Activated CD4-positive, alpha-beta memory T cell treated with anti-CD3 and anti-CD28 coated beads for 36 hours (primary cell): ENCODE results near the gene NFATC1. TPM values are rescaled to one million over a fixed set of nuclear protein-coding genes. Genes with fewer than 3 reads are reported as not detected.

Experiments used
- CTCF ChIA-PET: fragments of 350-600 bp; sonication (Branson Sonifier 250); formaldehyde crosslinking; loops from one replicate; lab custom pipeline; 2021; ENCODE audit warnings: antibody characterized with exemption, inconsistent platforms; lab: Charles Lee
- POLR2A ChIA-PET: fragments of 350-600 bp; sonication (Branson Sonifier 250); formaldehyde crosslinking; loops from one replicate; lab custom pipeline; 2021; ENCODE audit warnings: antibody characterized with exemption; lab: Charles Lee
- DNase-seq: peaks from one replicate; pipeline ENCODE4 v3.0.0-alpha.2; 2020
- H3K27ac Mint-ChIP-seq: one replicate; pipeline ENCODE4 v1.8.0; 2021; ENCODE audit warnings: mixed read lengths
- H3K27me3 Mint-ChIP-seq: one replicate; pipeline ENCODE4 v1.8.0; 2021; ENCODE audit warnings: mixed read lengths
- H3K36me3 Mint-ChIP-seq: one replicate; pipeline ENCODE4 v1.8.0; 2021; ENCODE audit warnings: mixed read lengths
- H3K4me1 Mint-ChIP-seq: one replicate; pipeline ENCODE4 v1.8.0; 2021; ENCODE audit warnings: low read depth, mixed read lengths
- H3K4me3 Mint-ChIP-seq: one replicate; pipeline ENCODE4 v1.8.0; 2021; ENCODE audit warnings: mild to moderate bottlenecking, mixed read lengths
- H3K9me3 Mint-ChIP-seq: one replicate; pipeline ENCODE4 v1.8.0; 2021; ENCODE audit warnings: mixed read lengths
- intact Hi-C: fragments of 100-400 bp; cut with micrococcal nuclease; formaldehyde crosslinking; loops from one replicate; pipeline ENCODE4 v1.15.1; 2023
- total RNA-seq, 2 experiments: library from RNA; stranded (reverse); gene quantifications; one replicate each; pipeline ENCODE4 v1.2.3, GENCODE V29; 2021

Gene NFATC1
- total RNA-seq, 2 experiments from 2014 or later, result 83.7 to 85.4 TPM

- no peaks in the 10 kb centered on the region for H3K9me3 Mint-ChIP-seq
- peaks cover 32% of the 10 kb centered on the region for H3K4me1 Mint-ChIP-seq
- intact Hi-C loops, result no loop called here
- H3K36me3 Mint-ChIP-seq, result peaks cover 57% of the 10 kb centered on the region
- H3K27ac Mint-ChIP-seq, result no peak overlapping the region
- ChIA-PET POLR2A (no interaction called here), CTCF (no interaction called here)
- H3K27me3 Mint-ChIP-seq, result no peaks in the 10 kb centered on the region
- no peak for DNase-seq
- H3K4me3 Mint-ChIP-seq, result no peak overlapping the region
These were observed 14.5 kb downstream of the NFATC1 start for GRCh38 chr18:79410171-79410641.

GRCh38 chr18:79410731-79411613, 15.2 kb downstream of the NFATC1 start:
- H3K9me3 Mint-ChIP-seq, result no peaks in the 10 kb centered on the region
- DNase-seq, result no peak
- POLR2A ChIA-PET, result no interaction called here
- no peaks in the 10 kb centered on the region for H3K27me3 Mint-ChIP-seq
- H3K36me3 Mint-ChIP-seq, result peaks cover 55% of the 10 kb centered on the region
- intact Hi-C loops, result no loop called here
- H3K27ac Mint-ChIP-seq, result no peak overlapping the region
- CTCF ChIA-PET, result no interaction called here
- no peak overlapping the region for H3K4me3 Mint-ChIP-seq
- H3K4me1 Mint-ChIP-seq, result peaks cover 27% of the 10 kb centered on the region

- Mint-ChIP-seq H3K36me3 (peaks cover 47% of the 10 kb centered on the region), H3K4me1 (peaks cover 29% of the 10 kb centered on the region), H3K4me3 (no peak overlapping the region), H3K27me3 (no peaks in the 10 kb centered on the region), H3K27ac (no peak overlapping the region), H3K9me3 (no peaks in the 10 kb centered on the region)
- ChIA-PET POLR2A (no interaction called here), CTCF (no interaction called here)
- no peak for DNase-seq
- intact Hi-C loops, result no loop called here
These were observed 16.1 kb downstream of the NFATC1 start for GRCh38 chr18:79411614-79412526.

GRCh38 chr18:79413025-79413424, 17.3 kb downstream of the NFATC1 start:
- CTCF ChIA-PET, result no interaction called here
- H3K9me3 Mint-ChIP-seq, result no peaks in the 10 kb centered on the region

GRCh38 chr18:79413426-79413825, 17.7 kb downstream of the NFATC1 start:
- Mint-ChIP-seq H3K27ac (no peak overlapping the region), H3K36me3 (peaks cover 39% of the 10 kb centered on the region), H3K27me3 (no peaks in the 10 kb centered on the region), H3K9me3 (no peaks in the 10 kb centered on the region), H3K4me3 (no peak overlapping the region), H3K4me1 (peaks cover 20% of the 10 kb centered on the region)
- intact Hi-C loops, result no loop called here
- no peak for DNase-seq
- ChIA-PET CTCF (interaction anchor here (0.6 kb wide), 1 partner anchor 30 kb away, joined by 3 read pairs; no protein-coding TSS in a partner anchor), POLR2A (no interaction called here)

More at GRCh38 chr18:79413025-79413424, 17.3 kb downstream of the NFATC1 start:
- H3K27ac Mint-ChIP-seq, result no peak overlapping the region
- H3K4me1 Mint-ChIP-seq, result peaks cover 21% of the 10 kb centered on the region
- peaks cover 39% of the 10 kb centered on the region for H3K36me3 Mint-ChIP-seq
- DNase-seq, result no peak
- H3K27me3 Mint-ChIP-seq, result no peaks in the 10 kb centered on the region
- H3K4me3 Mint-ChIP-seq, result no peak overlapping the region
- POLR2A ChIA-PET, result no interaction called here
- intact Hi-C loops, result no loop called here

- intact Hi-C loops, result no loop called here
- ChIA-PET POLR2A (no interaction called here), CTCF (interaction anchor here (0.6 kb wide), 1 partner anchor 29 kb away, joined by 3 read pairs; no protein-coding TSS in a partner anchor)
- no peaks in the 10 kb centered on the region for H3K9me3 Mint-ChIP-seq
- H3K27me3 Mint-ChIP-seq, result no peaks in the 10 kb centered on the region
- H3K4me1 Mint-ChIP-seq, result peaks cover 22% of the 10 kb centered on the region
- no peak overlapping the region for H3K27ac Mint-ChIP-seq
- H3K36me3 Mint-ChIP-seq, result peaks cover 39% of the 10 kb centered on the region
- DNase-seq, result no peak
- H3K4me3 Mint-ChIP-seq, result no peak overlapping the region
These were observed 18.2 kb downstream of the NFATC1 start for GRCh38 chr18:79413901-79414300.

GRCh38 chr18:79416022-79416676, 20.4 kb downstream of the NFATC1 start:
- peaks cover 33% of the 10 kb centered on the region for H3K4me1 Mint-ChIP-seq
- no peak overlapping the region for H3K4me3 Mint-ChIP-seq
- no peak overlapping the region for H3K27ac Mint-ChIP-seq
- intact Hi-C loops, result no loop called here
- H3K9me3 Mint-ChIP-seq, result no peaks in the 10 kb centered on the region
- H3K27me3 Mint-ChIP-seq, result no peaks in the 10 kb centered on the region
- DNase-seq, result no peak
- ChIA-PET CTCF (no interaction called here), POLR2A (no interaction called here)
- peaks cover 45% of the 10 kb centered on the region for H3K36me3 Mint-ChIP-seq

GRCh38 chr18:79416677-79417052, 20.9 kb downstream of the NFATC1 start:
- intact Hi-C loops, result no loop called here
- H3K9me3 Mint-ChIP-seq, result no peaks in the 10 kb centered on the region
- no peak overlapping the region for H3K4me3 Mint-ChIP-seq
- POLR2A ChIA-PET, result no interaction called here
- H3K4me1 Mint-ChIP-seq, result peaks cover 35% of the 10 kb centered on the region
- no peak for DNase-seq
- H3K27me3 Mint-ChIP-seq, result no peaks in the 10 kb centered on the region
- H3K27ac Mint-ChIP-seq, result peak overlapping the region; percentile 33
- peaks cover 43% of the 10 kb centered on the region for H3K36me3 Mint-ChIP-seq
- CTCF ChIA-PET, result no interaction called here

- CTCF ChIA-PET, result no interaction called here
- no peak overlapping the region for H3K27ac Mint-ChIP-seq
These were observed 22.5 kb downstream of the NFATC1 start for GRCh38 chr18:79418236-79418635.

GRCh38 chr18:79418642-79419041, 22.9 kb downstream of the NFATC1 start:
- Mint-ChIP-seq H3K4me1 (peaks cover 33% of the 10 kb centered on the region), H3K4me3 (no peak overlapping the region), H3K36me3 (peaks cover 31% of the 10 kb centered on the region), H3K9me3 (no peaks in the 10 kb centered on the region), H3K27me3 (no peaks in the 10 kb centered on the region), H3K27ac (no peak overlapping the region)
- intact Hi-C loops, result no loop called here
- ChIA-PET POLR2A (no interaction called here), CTCF (no interaction called here)
- DNase-seq, result no peak

More at GRCh38 chr18:79418236-79418635, 22.5 kb downstream of the NFATC1 start:
- Mint-ChIP-seq H3K9me3 (no peaks in the 10 kb centered on the region), H3K27me3 (no peaks in the 10 kb centered on the region), H3K4me3 (no peak overlapping the region), H3K36me3 (peaks cover 34% of the 10 kb centered on the region), H3K4me1 (peaks cover 35% of the 10 kb centered on the region)
- intact Hi-C loops, result no loop called here
- POLR2A ChIA-PET, result no interaction called here
- DNase-seq, result no peak

- Mint-ChIP-seq H3K9me3 (no peaks in the 10 kb centered on the region), H3K4me1 (peaks cover 36% of the 10 kb centered on the region), H3K4me3 (no peak overlapping the region), H3K27ac (peak overlapping the region; percentile 38), H3K36me3 (peaks cover 27% of the 10 kb centered on the region), H3K27me3 (no peaks in the 10 kb centered on the region)
- POLR2A ChIA-PET, result no interaction called here
- DNase-seq, result no peak
- intact Hi-C loops, result no loop called here
- CTCF ChIA-PET, result no interaction called here
These were observed 24.5 kb downstream of the NFATC1 start for GRCh38 chr18:79420033-79420745.
